Neuronal stem cell (in vitro differentiated cells): ENCODE data around the gene CEND1.
A peak's percentile ranks its signal among the peaks of the same experiment; 100 is the strongest.

Experiments
- DNase-seq: peaks from one replicate; pipeline ENCODE4 v3.0.0-alpha.2; 2013; ENCODE audit warnings: low spot score
- H2AFZ ChIP-seq: one replicate; pipeline ENCODE4 v1.6.1; 2013; ENCODE audit warnings: mild to moderate bottlenecking, low read length, inconsistent platforms
- H2AK5ac ChIP-seq: 2 replicates; pipeline ENCODE4 v1.6.1; 2013; ENCODE audit warnings: low read depth, mild to moderate bottlenecking, inconsistent platforms, low read length, moderate library complexity, mixed read lengths
- H2BK120ac ChIP-seq: 2 replicates; pipeline ENCODE4 v1.6.1; 2013; ENCODE audit warnings: low read depth, mild to moderate bottlenecking, inconsistent platforms, low read length, moderate library complexity, mixed read lengths
- H2BK12ac ChIP-seq: one replicate; pipeline ENCODE4 v1.6.1; 2013; ENCODE audit warnings: low read length, inconsistent platforms
- H2BK15ac ChIP-seq: 2 replicates; pipeline ENCODE4 v1.6.1; 2013; ENCODE audit warnings: mild to moderate bottlenecking, low read length, inconsistent platforms, mixed read lengths
- H2BK5ac ChIP-seq: one replicate; pipeline ENCODE4 v1.6.1; 2013; ENCODE audit warnings: inconsistent platforms, mild to moderate bottlenecking, low read length, moderate library complexity
- H3K14ac ChIP-seq: one replicate; pipeline ENCODE4 v1.6.1; 2013; ENCODE audit warnings: low read length, inconsistent platforms
- H3K18ac ChIP-seq: 2 replicates; pipeline ENCODE4 v1.6.1; 2013; ENCODE audit warnings: low read length, inconsistent platforms
- H3K23ac ChIP-seq: 2 replicates; pipeline ENCODE4 v1.6.1; 2013; ENCODE audit warnings: low read depth, mild to moderate bottlenecking, mixed read lengths, low read length, inconsistent platforms; ENCODE audit not compliant: poor library complexity
- H3K27ac ChIP-seq: replicated peaks from 3 replicates; pipeline ENCODE4 v1.5.1; 2013; ENCODE audit warnings: low read length, inconsistent platforms
- H3K27me3 ChIP-seq, 3 experiments: 2 replicates each; pipeline ENCODE4 v1.6.1; 2013; ENCODE audit warnings: low read length in 3 of 3, mild to moderate bottlenecking in 2 of 3, inconsistent platforms in 1 of 3, low read depth in 1 of 3, mixed read lengths in 1 of 3, moderate library complexity in 1 of 3; ENCODE audit not compliant: control insufficient read depth in 3 of 3, insufficient read depth in 3 of 3
- H3K36me3 ChIP-seq, 2 donors: replicated peaks in 1 of 2; 2 replicates each; pipeline ENCODE4 v1.6.1; 2013; ENCODE audit warnings: low read length in 2 of 2; ENCODE audit not compliant: control insufficient read depth in 2 of 2, insufficient read depth in 2 of 2
- H3K4ac ChIP-seq: 2 replicates; pipeline ENCODE4 v1.6.1; 2013; ENCODE audit warnings: inconsistent platforms, mild to moderate bottlenecking, low read length, moderate library complexity
- H3K4me1 ChIP-seq, 2 donors: 1 replicate in 1 of 2; 2 replicates in 1 of 2; pipeline ENCODE4 v1.6.1; 2013; ENCODE audit warnings: low read length in 2 of 2, low read depth in 1 of 2; ENCODE audit not compliant: control insufficient read depth in 2 of 2, insufficient read depth in 1 of 2
- H3K4me2 ChIP-seq: one replicate; pipeline ENCODE4 v1.6.1; 2013; ENCODE audit warnings: mild to moderate bottlenecking, low read length, inconsistent platforms; ENCODE audit not compliant: insufficient read depth, poor library complexity, severe bottlenecking
- H3K4me3 ChIP-seq, 2 donors: 2 replicates each; pipeline ENCODE4 v1.5.1; 2013; ENCODE audit warnings: low read length in 2 of 2, mild to moderate bottlenecking in 2 of 2, inconsistent platforms in 1 of 2, moderate library complexity in 1 of 2
- H3K79me1 ChIP-seq: one replicate; pipeline ENCODE4 v1.6.1; 2013; ENCODE audit warnings: low read depth, mild to moderate bottlenecking, inconsistent platforms, low read length, moderate library complexity
- H3K9ac ChIP-seq: one replicate; pipeline ENCODE4 v1.6.1; 2013; ENCODE audit warnings: mild to moderate bottlenecking, low read depth, low read length, inconsistent platforms; ENCODE audit not compliant: poor library complexity
- H3K9me3 ChIP-seq, 2 donors: replicated peaks in 1 of 2; 2 replicates each; pipeline versions ENCODE3 to v1.6.1; 2013; ENCODE audit warnings: low read length in 2 of 2, mild to moderate bottlenecking in 2 of 2, inconsistent platforms in 1 of 2, low read depth in 1 of 2, mixed read lengths in 1 of 2, moderate library complexity in 1 of 2; ENCODE audit not compliant: control insufficient read depth in 2 of 2, insufficient read depth in 1 of 2
- H4K8ac ChIP-seq: one replicate; pipeline ENCODE4 v1.6.1; 2013; ENCODE audit warnings: low read depth, mild to moderate bottlenecking, inconsistent platforms, low read length, moderate library complexity
- H4K91ac ChIP-seq: one replicate; pipeline ENCODE4 v1.6.1; 2013; ENCODE audit warnings: low read length, low read depth, mild to moderate bottlenecking, inconsistent platforms; ENCODE audit not compliant: poor library complexity
- WGBS, 2 donors: extraction: QIAGEN DNeasy Blood & Tissue Kit; methylation state at CpG; one replicate each; pipeline ENCODE4 v1.1.7; 2013; ENCODE audit warnings: missing lambda C conversion rate in 2 of 2, mixed read lengths in 1 of 2; ENCODE audit not compliant: insufficient read length in 2 of 2, insufficient replicate concordance in 1 of 2; ENCODE audit errors: extremely low coverage in 2 of 2; 5-methylcytosine and 5-hydroxymethylcytosine counted together

Gene CEND1

GRCh38 chr11:808427-809286, 18.8 kb upstream of the CEND1 start:
- no peak overlapping the region for H4K91ac ChIP-seq
- H3K18ac ChIP-seq, result peak overlapping the region; percentile 90
- H3K23ac ChIP-seq, result no peak overlapping the region
- peak overlapping the region; percentile 89 for H2BK5ac ChIP-seq
- peak overlapping the region; percentile 9 for H2AK5ac ChIP-seq
- peak overlapping the region; percentile 96 for H3K4me2 ChIP-seq
- H2AFZ ChIP-seq, result peak overlapping the region; percentile 99
- H4K8ac ChIP-seq, result no peak overlapping the region
- DNase-seq, result no peak
- H3K14ac ChIP-seq, result peak overlapping the region; percentile 72
- peaks cover 28 to 31% of the 10 kb centered on the region in 2 donors for H3K36me3 ChIP-seq
- no CpG with 5 or more reads among the region's 36 CpGs for WGBS, 2 donors
- H3K4ac ChIP-seq, result no peak overlapping the region
- peak overlapping the region; percentile 82 to 89 for H3K4me3 ChIP-seq
- peaks cover 22% of the 10 kb centered on the region for H3K79me1 ChIP-seq
- no peak overlapping the region for H2BK15ac ChIP-seq
- H3K9me3 ChIP-seq, result no peaks in the 10 kb centered on the region
- no peaks in the 10 kb centered on the region for H3K27me3 ChIP-seq
- peak overlapping the region; percentile 98 for H3K9ac ChIP-seq
- peaks cover 20 to 33% of the 10 kb centered on the region in 2 donors for H3K4me1 ChIP-seq
- peak overlapping the region; percentile 36 for H2BK12ac ChIP-seq
- peak overlapping the region; percentile 52 for H3K27ac ChIP-seq
- H2BK120ac ChIP-seq, result no peak overlapping the region

DNA sequence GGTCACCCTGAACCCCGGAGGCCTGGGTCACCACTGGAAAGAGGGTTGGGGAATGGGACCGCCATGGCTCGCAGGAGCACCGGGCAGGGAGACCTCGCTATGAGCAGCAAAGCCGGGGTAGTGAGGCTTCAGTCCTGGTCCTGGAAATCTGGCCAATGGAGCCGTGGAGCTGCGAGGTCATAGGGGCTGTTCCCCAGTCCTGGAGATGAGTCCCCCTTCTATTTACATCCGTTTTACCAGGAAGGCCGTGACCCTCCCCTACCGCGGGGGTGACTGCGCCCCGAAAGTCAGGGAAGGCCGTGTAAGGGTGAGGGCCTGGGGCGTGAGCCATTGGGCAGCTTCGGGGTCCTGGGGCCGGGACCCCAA, 14.7 kb upstream of the CEND1 start:
- Histone ChIP-seq H2BK5ac (peak overlapping the region; percentile 98), H2AK5ac (peak overlapping the region; percentile 90), H2BK15ac (peak overlapping the region; percentile 91), H3K36me3 (peaks cover 23 to 42% of the 10 kb centered on the region in 2 donors), H3K9me3 (no peaks in the 10 kb centered on the region), H4K91ac (no peak overlapping the region), H2AFZ (peak overlapping the region; percentile 65), H3K27ac (peak overlapping the region; percentile 44), H3K23ac (peak overlapping the region; percentile 5), H3K9ac (peak overlapping the region; percentile 88), H3K4me2 (peak overlapping the region; percentile 91), H3K4ac (peak overlapping the region; percentile 17), H3K4me3 (peak overlapping the region; percentile 58 to 80), H3K18ac (peak overlapping the region; percentile 92), H3K14ac (peak overlapping the region; percentile 82), H2BK120ac (no peak overlapping the region), H2BK12ac (peak overlapping the region; percentile 3), H3K27me3 (no peaks in the 10 kb centered on the region), H4K8ac (no peak overlapping the region), H3K4me1 (peaks cover 18 to 22% of the 10 kb centered on the region in 2 donors), H3K79me1 (peaks cover 22% of the 10 kb centered on the region)
- DNase-seq, result no peak
- WGBS, 2 donors, result no CpG with 5 or more reads among the region's 18 CpGs

DNA sequence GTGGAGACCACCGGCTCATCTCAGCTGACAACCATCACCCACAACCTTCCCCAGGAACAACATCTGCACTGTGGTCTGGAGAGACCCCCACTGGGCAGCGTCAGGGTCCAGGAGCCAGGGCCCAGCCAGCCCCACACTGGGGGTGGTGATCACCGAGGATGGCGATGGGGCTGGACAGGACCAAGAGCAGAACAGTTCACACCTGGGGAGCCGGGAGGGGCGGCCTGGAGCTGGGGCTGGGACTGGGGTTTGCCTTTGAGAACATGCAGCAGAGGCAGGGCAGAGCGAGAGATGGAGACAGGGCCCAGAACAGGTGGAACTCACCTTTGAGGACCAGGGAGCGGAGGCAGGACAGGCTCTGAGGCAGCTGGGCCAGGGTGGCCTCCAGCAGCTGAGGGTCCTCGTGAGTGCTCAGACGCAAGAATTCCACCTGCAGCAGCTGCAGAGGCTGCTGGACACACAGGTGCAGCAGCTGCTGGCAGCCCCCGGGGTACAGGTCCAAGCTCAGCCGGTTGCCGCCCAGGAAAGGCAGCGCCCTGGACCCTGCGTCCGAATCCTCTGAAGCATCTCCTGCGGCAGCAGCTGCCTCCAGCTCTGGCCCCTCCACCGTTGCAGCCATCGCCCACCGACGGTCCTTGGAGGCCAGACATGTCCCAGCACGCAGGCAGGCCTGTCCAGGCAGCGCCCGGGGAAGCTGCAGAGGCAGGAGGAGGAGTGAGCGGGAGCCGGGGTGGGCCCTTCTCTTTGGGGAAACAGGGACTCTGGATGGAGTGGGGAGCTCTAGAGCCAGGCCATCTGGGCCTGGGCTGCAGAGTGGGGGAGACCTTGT, 14.1 kb upstream of the CEND1 start:
- Histone ChIP-seq H3K4ac (peak overlapping the region; percentile 17), H3K9me3 (no peaks in the 10 kb centered on the region), H3K9ac (peak overlapping the region; percentile 88), H4K91ac (peak overlapping the region; percentile 25), H3K27me3 (no peaks in the 10 kb centered on the region), H2BK12ac (peak overlapping the region; percentile 16), H3K18ac (peak overlapping the region; percentile 92), H2BK120ac (no peak overlapping the region), H2AK5ac (peak overlapping the region; percentile 90), H2BK5ac (peak overlapping the region; percentile 98), H3K4me1 (peaks cover 18 to 22% of the 10 kb centered on the region in 2 donors), H3K27ac (no peak overlapping the region), H3K4me3 (peak overlapping the region; percentile 58 to 80), H2AFZ (no peak overlapping the region), H3K79me1 (peaks cover 20% of the 10 kb centered on the region), H4K8ac (no peak overlapping the region), H3K14ac (peak overlapping the region; percentile 21), H3K4me2 (peak overlapping the region; percentile 91), H3K23ac (peak overlapping the region; percentile 20), H2BK15ac (peak overlapping the region; percentile 91), H3K36me3 (peaks cover 23 to 48% of the 10 kb centered on the region in 2 donors)
- no CpG with 5 or more reads among the region's 26 CpGs for WGBS, 2 donors
- DNase-seq, result no peak

- no peak overlapping the region for H3K27ac ChIP-seq
- H2BK15ac ChIP-seq, result peak overlapping the region; percentile 67
- H3K4ac ChIP-seq, result no peak overlapping the region
- peak overlapping the region; percentile 88 for H3K9ac ChIP-seq
- no peak overlapping the region for H2BK120ac ChIP-seq
- H4K91ac ChIP-seq, result no peak overlapping the region
- H3K79me1 ChIP-seq, result peaks cover 17% of the 10 kb centered on the region
- H2AK5ac ChIP-seq, result peak overlapping the region; percentile 63
- H2BK5ac ChIP-seq, result peak overlapping the region; percentile 98
- no peaks in the 10 kb centered on the region for H3K9me3 ChIP-seq
- peaks cover 23 to 50% of the 10 kb centered on the region in 2 donors for H3K36me3 ChIP-seq
- peak overlapping the region; percentile 57 for H3K18ac ChIP-seq
- H4K8ac ChIP-seq, result no peak overlapping the region
- no peak overlapping the region for H3K14ac ChIP-seq
- H2AFZ ChIP-seq, result no peak overlapping the region
- H3K4me3 ChIP-seq, result peak overlapping the region; percentile 35 to 58
- no CpG with 5 or more reads among the region's 8 CpGs for WGBS, 2 donors
- no peaks in the 10 kb centered on the region for H3K27me3 ChIP-seq
- H3K23ac ChIP-seq, result peak overlapping the region; percentile 65
- DNase-seq, result no peak
- H2BK12ac ChIP-seq, result no peak overlapping the region
- no peak overlapping the region for H3K4me2 ChIP-seq
- H3K4me1 ChIP-seq, result peaks cover 14 to 20% of the 10 kb centered on the region in 2 donors
Observed at GRCh38 chr11:803467-803742, 13.5 kb upstream of the CEND1 start.
